ENCODE results near the gene WDFY4. TPM values are rescaled to one million over a fixed set of nuclear protein-coding genes. Genes with fewer than 3 reads are reported as not detected.

The WDFY4 gene
- total and polyA plus RNA-seq, 9 of the 15 experiments (the other 6 are each of a cell fraction or from before 2014, with no cell fraction given): 0.01 to 0.02 (median 0.01) TPM; not detected in 6

- peaks cover 37 to 60% of the 10 kb centered on the region in 2 experiments for H3K27me3 ChIP-seq (ENCODE audit: control insufficient read depth in 2 of 2, insufficient read depth in 2 of 2, low read length in 2 of 2)
- H3K36me3 ChIP-seq (ENCODE audit: control insufficient read depth, insufficient read depth, low read length): no peaks in the 10 kb centered on the region
- ChIA-PET CTCF (ENCODE audit: low intra/inter-chr PET ratio) (no interaction called here), POLR2A (interaction anchor here (0.5 to 0.7 kb wide), 2 partner anchors 49 to 428 kb away, joined by 3 to 4 read pairs; no protein-coding TSS in a partner anchor)
- H2AFZ ChIP-seq (ENCODE audit: low read depth, low read length): no peak overlapping the region
- no peaks in the 10 kb centered on the region for H3K9me3 ChIP-seq (replicated peaks; ENCODE audit: control insufficient read depth, insufficient read depth, low read depth, low read length)
- H3K4me3 ChIP-seq: no peak overlapping the region
- H3K4me2 ChIP-seq (ENCODE audit: insufficient read depth, low read length): no peak overlapping the region
- DNase-seq (ENCODE audit: extremely low read depth in 1 of 4, low spot score in 3 of 4): no peak
- ATAC-seq: no peak
- BruUV-seq (replicated peaks): no TSS peak
- H4K20me1 ChIP-seq (replicated peaks; ENCODE audit: control insufficient read depth, insufficient read depth, low read length): no peaks in the 10 kb centered on the region
- no peaks in the 10 kb centered on the region for H3K4me1 ChIP-seq (replicated peaks in 1 of 2; ENCODE audit: control insufficient read depth in 2 of 2, insufficient read depth in 2 of 2, low read length in 2 of 2)
- no peaks in the 10 kb centered on the region for H3K79me2 ChIP-seq (ENCODE audit: control insufficient read depth, insufficient read depth, low read length)
- H3K27ac ChIP-seq (ENCODE audit: extremely low read depth, low read depth, low read length): no peak overlapping the region
- H3K9ac ChIP-seq (ENCODE audit: insufficient read depth in 1 of 2, low read depth in 2 of 2, low read length in 2 of 2): no peak overlapping the region
- FAIRE-seq: no peak
- WGBS (ENCODE audit: insufficient coverage, low coverage, missing lambda C conversion rate): 3% methylated on average over 12 of the region's 12 CpGs
- intact Hi-C loops (cut with micrococcal nuclease): no loop called here
- TF ChIP-seq THAP7 (CRISPR knock-in tag; IDR thresholded peaks at IDR 0.05): no peak
- no peak for TF ChIP-seq NCOR1 (IDR thresholded peaks at IDR 0.05)
- no peak for TF ChIP-seq YBX1 (IDR thresholded peaks at IDR 0.05)
- TF ChIP-seq ELK3 (CRISPR knock-in tag; IDR thresholded peaks at IDR 0.05): no peak
- TF ChIP-seq CBX3 (IDR thresholded peaks at IDR 0.05; ENCODE audit: borderline replicate concordance in 1 of 2, low read length in 2 of 2): no peak
- TF ChIP-seq SPI1 (IDR thresholded peaks at IDR 0.05; ENCODE audit: borderline replicate concordance, low read depth, low read length): no peak
- no peak for TF ChIP-seq STAT6 (CRISPR knock-in tag; IDR thresholded peaks at IDR 0.05)
- TF ChIP-seq RBM15 (IDR thresholded peaks at IDR 0.05; ENCODE audit: insufficient read depth, low read length): no peak
- TF ChIP-seq NFE2 (IDR thresholded peaks at IDR 0.05; ENCODE audit: low read depth): no peak
- no peak for TF ChIP-seq PHF21A (IDR thresholded peaks at IDR 0.05; ENCODE audit: borderline replicate concordance, low read depth)
- TF ChIP-seq GTF2E2 (tag; IDR thresholded peaks at IDR 0.05): no peak
- in situ Hi-C loops (cut with MboI): no loop called here
- H3K9me1 ChIP-seq (ENCODE audit: control insufficient read depth, insufficient read depth, low read length): no peaks in the 10 kb centered on the region
Measured at GRCh38 chr10:48946891-48947500, 262.3 kb downstream of the WDFY4 start.
